GM18868 (cell line): ENCODE measurements around the gene CD24.
"Not testable (repeated sequence)": the region's sequence is repeated elsewhere in the genome, so short reads cannot be mapped to it uniquely, and the experiment has no call there.

Experiments used
- ATAC-seq: cut with Tn5 transposase; IDR thresholded peaks from one replicate; pipeline ENCODE4 v1.9.1; 2021; ENCODE audit warnings: mild to moderate bottlenecking, moderate library complexity; ENCODE audit not compliant: unreplicated experiment

CD24 gene

GRCh38 chr6:106974336-106974998, at the start of gene CD24:
Gene CD24, minus strand, starts transcription at chr6:106974729. Its CDS starts 83 bp downstream, at chr6:106974646.
- peak; percentile 33 for ATAC-seq

GRCh38 chr6:107021446-107022185, 47.1 kb upstream of the CD24 start:
- no peak for ATAC-seq

- no peak for ATAC-seq
Measured at GRCh38 chr6:107020239-107020638, 45.7 kb upstream of the CD24 start.

GRCh38 chr6:107019628-107020027, 45.1 kb upstream of the CD24 start:
- not testable (repeated sequence) for ATAC-seq

GRCh38 chr6:107019047-107019446, 44.5 kb upstream of the CD24 start:
- no peak for ATAC-seq

- no peak for ATAC-seq
Measured at GRCh38 chr6:107009499-107009898, 35.0 kb upstream of the CD24 start.

GRCh38 chr6:106997392-106998158, 23.0 kb upstream of the CD24 start:
- peak; percentile 59 for ATAC-seq

GRCh38 chr6:106995640-106996039, 21.1 kb upstream of the CD24 start:
- no peak for ATAC-seq

GRCh38 chr6:106989737-106990136, 15.2 kb upstream of the CD24 start:
- not testable (repeated sequence) for ATAC-seq

- no peak for ATAC-seq
Measured at GRCh38 chr6:106988664-106989063, 14.1 kb upstream of the CD24 start.

GRCh38 chr6:106981926-106982325, 7.4 kb upstream of the CD24 start:
- ATAC-seq: no peak

GRCh38 chr6:106980926-106981325, 6.4 kb upstream of the CD24 start:
- no peak for ATAC-seq

- ATAC-seq: peak; percentile 47
Measured at GRCh38 chr6:106979435-106979884, 4.9 kb upstream of the CD24 start.

- no peak for ATAC-seq
Measured at GRCh38 chr6:106977246-106977645, 2.7 kb upstream of the CD24 start.

- ATAC-seq: no peak
Measured at GRCh38 chr6:106976270-106976669, 1.7 kb upstream of the CD24 start.

GRCh38 chr6:106975738-106976064, 1.2 kb upstream of the CD24 start:
- no peak for ATAC-seq

- ATAC-seq: peak; percentile 63
Measured at GRCh38 chr6:106974999-106975737, 639 bp upstream of the CD24 start.

GRCh38 chr6:106973836-106974335, 643 bp downstream of the CD24 start:
- ATAC-seq: no peak

- no peak for ATAC-seq
Measured at GRCh38 chr6:106973018-106973835, 1.3 kb downstream of the CD24 start.

- ATAC-seq: no peak
Measured at GRCh38 chr6:106972500-106972899, 2.0 kb downstream of the CD24 start.
